Skeletal muscle tissue (tissue), 4 donors: ENCODE measurements around the gene ERICH3. TPM values are rescaled to one million over a fixed set of nuclear protein-coding genes. Genes with fewer than 3 reads are reported as not detected.

Source experiments
- H3K27ac ChIP-seq: one replicate; pipeline ENCODE4 v1.7.0; 2013; ENCODE audit warnings: mild to moderate bottlenecking, low read depth, low read length, inconsistent platforms
- H3K27me3 ChIP-seq, 3 donors: one replicate each; pipeline ENCODE4 v1.7.0; 2013; ENCODE audit warnings: low read length in 3 of 3; ENCODE audit not compliant: control insufficient read depth in 3 of 3, insufficient read depth in 3 of 3
- H3K36me3 ChIP-seq, 3 donors: one replicate each; pipeline ENCODE4 v1.7.0; 2013; ENCODE audit warnings: low read length in 3 of 3; ENCODE audit not compliant: control insufficient read depth in 3 of 3, insufficient read depth in 3 of 3
- H3K4me1 ChIP-seq, 3 donors: one replicate each; pipeline ENCODE4 v1.7.0; 2013; ENCODE audit warnings: low read length in 3 of 3, mild to moderate bottlenecking in 3 of 3; ENCODE audit not compliant: control insufficient read depth in 3 of 3, insufficient read depth in 3 of 3
- H3K4me3 ChIP-seq, 3 donors: one replicate each; pipeline ENCODE4 v1.7.0; 2013; ENCODE audit warnings: low read length in 3 of 3
- H3K9ac ChIP-seq, 3 donors: one replicate each; pipeline ENCODE4 v1.7.0; 2013; ENCODE audit warnings: low read length in 3 of 3, mild to moderate bottlenecking in 3 of 3, moderate library complexity in 2 of 3, low read depth in 1 of 3
- H3K9me3 ChIP-seq, 3 donors: one replicate each; pipeline ENCODE4 v1.7.0; 2013; ENCODE audit warnings: low read length in 3 of 3; ENCODE audit not compliant: control insufficient read depth in 3 of 3
- total RNA-seq: library from RNA; depleted of rRNA; stranded (reverse); fragments of >200 nt; gene quantifications from one replicate; pipeline ENCODE4 v1.2.3, GENCODE V29; 2014
- donor health status: Osteomylitis.

ERICH3 gene
- total RNA-seq, 1 donor from 2014 or later, result not detected

- H3K27ac ChIP-seq, result no peak overlapping the region
- no peaks in the 10 kb centered on the region for H3K9me3 ChIP-seq
- no peak overlapping the region for H3K4me3 ChIP-seq
- H3K4me1 ChIP-seq, result no peaks in the 10 kb centered on the region
- no peaks in the 10 kb centered on the region for H3K27me3 ChIP-seq
- no peak overlapping the region for H3K9ac ChIP-seq
- no peaks in the 10 kb centered on the region for H3K36me3 ChIP-seq
Observed at GRCh38 chr1:74530892-74531291, 142.7 kb downstream of the ERICH3 start.

- H3K27ac ChIP-seq, result no peak overlapping the region
- H3K4me3 ChIP-seq, result no peak overlapping the region
- H3K4me1 ChIP-seq, result no peaks in the 10 kb centered on the region
- H3K9me3 ChIP-seq, result no peaks in the 10 kb centered on the region
- H3K27me3 ChIP-seq, result no peaks in the 10 kb centered on the region
- H3K9ac ChIP-seq, result no peak overlapping the region
- H3K36me3 ChIP-seq, result no peaks in the 10 kb centered on the region
Observed at GRCh38 chr1:74528123-74528522, 145.5 kb downstream of the ERICH3 start.

GRCh38 chr1:74526708-74527107, 146.9 kb downstream of the ERICH3 start:
- Histone ChIP-seq H3K4me1 (no peaks in the 10 kb centered on the region), H3K27me3 (no peaks in the 10 kb centered on the region), H3K9ac (no peak overlapping the region), H3K4me3 (no peak overlapping the region), H3K9me3 (no peaks in the 10 kb centered on the region), H3K36me3 (no peaks in the 10 kb centered on the region), H3K27ac (no peak overlapping the region)

- H3K9me3 ChIP-seq, result no peaks in the 10 kb centered on the region
- H3K9ac ChIP-seq, result no peak overlapping the region
- no peak overlapping the region for H3K4me3 ChIP-seq
- H3K4me1 ChIP-seq, result no peaks in the 10 kb centered on the region
- H3K27ac ChIP-seq, result no peak overlapping the region
- no peaks in the 10 kb centered on the region for H3K36me3 ChIP-seq
- H3K27me3 ChIP-seq, result no peaks in the 10 kb centered on the region
Observed at GRCh38 chr1:74523873-74524480, 149.6 kb downstream of the ERICH3 start.

GRCh38 chr1:74522148-74522547, 151.4 kb downstream of the ERICH3 start:
- H3K27ac ChIP-seq, result no peak overlapping the region
- no peaks in the 10 kb centered on the region for H3K4me1 ChIP-seq
- H3K4me3 ChIP-seq, result no peak overlapping the region
- H3K36me3 ChIP-seq, result no peaks in the 10 kb centered on the region
- no peaks in the 10 kb centered on the region for H3K9me3 ChIP-seq
- H3K27me3 ChIP-seq, result no peaks in the 10 kb centered on the region
- H3K9ac ChIP-seq, result no peak overlapping the region

Other genes with a start within 250 kb of the ERICH3 start
- gene LRRC53, start 161.2 kb downstream of the ERICH3 start, total RNA-seq, result not detected
- 21.4 TPM for gene CRYZ, start 59.3 kb upstream of the ERICH3 start, total RNA-seq
- gene TYW3, start 59.4 kb upstream of the ERICH3 start, total RNA-seq, result 7.3 TPM